Astrocyte of the cerebellum (primary cell): ENCODE data around the gene ZNF718.
"Not testable (repeated sequence)": the region's sequence is repeated elsewhere in the genome, so short reads cannot be mapped to it uniquely, and the experiment has no call there.

Source experiments
- DNase-seq: peaks from one replicate; pipeline ENCODE4 v3.0.0-alpha.2; 2011; ENCODE audit warnings: low read depth
- H3K4me3 ChIP-seq: 2 replicates; pipeline ENCODE4 v1.5.1; 2011; ENCODE audit warnings: mild to moderate bottlenecking, low read depth, low read length, moderate library complexity
- in situ Hi-C: cut with HindIII; loops from 2 replicates; pipeline ENCODE4 v1.10.0; 2017; ENCODE audit warnings: low sequenced_read_pairs
- TF ChIP-seq, protein P1 (sequence below): IDR thresholded peaks from 2 replicates; pipeline ENCODE4 v1.5.1; 2012; ENCODE audit warnings: low read length, low read depth, moderate library complexity, mild to moderate bottlenecking; ENCODE audit errors: missing control alignments

The ZNF718 gene

DNA sequence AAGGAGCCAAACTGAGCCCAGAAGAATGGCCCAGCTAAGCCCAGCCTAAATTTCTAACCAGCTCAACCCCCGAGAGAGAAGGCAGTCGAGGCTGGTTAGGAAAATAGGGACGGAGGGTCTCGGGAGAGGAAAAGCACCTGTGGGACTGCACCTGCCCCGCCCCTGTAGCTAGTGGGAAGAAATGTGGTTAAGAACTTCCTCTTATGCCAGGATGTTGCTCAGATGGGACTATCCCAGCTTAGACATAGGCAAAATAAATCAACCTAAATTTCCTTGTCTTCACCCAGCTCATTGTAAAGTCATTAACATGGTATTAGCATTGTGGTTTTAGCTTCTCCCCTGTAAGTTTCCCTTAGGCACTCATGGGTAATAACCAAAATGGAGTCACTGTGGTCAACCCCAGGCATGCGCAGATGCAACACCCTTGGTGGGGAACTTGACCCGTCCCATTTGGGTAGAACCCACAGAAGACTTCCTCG lies 86.8 kb downstream of the ZNF718 start:
- no peak for DNase-seq
- H3K4me3 ChIP-seq = no peak overlapping the region
- TF ChIP-seq, protein P1, sequence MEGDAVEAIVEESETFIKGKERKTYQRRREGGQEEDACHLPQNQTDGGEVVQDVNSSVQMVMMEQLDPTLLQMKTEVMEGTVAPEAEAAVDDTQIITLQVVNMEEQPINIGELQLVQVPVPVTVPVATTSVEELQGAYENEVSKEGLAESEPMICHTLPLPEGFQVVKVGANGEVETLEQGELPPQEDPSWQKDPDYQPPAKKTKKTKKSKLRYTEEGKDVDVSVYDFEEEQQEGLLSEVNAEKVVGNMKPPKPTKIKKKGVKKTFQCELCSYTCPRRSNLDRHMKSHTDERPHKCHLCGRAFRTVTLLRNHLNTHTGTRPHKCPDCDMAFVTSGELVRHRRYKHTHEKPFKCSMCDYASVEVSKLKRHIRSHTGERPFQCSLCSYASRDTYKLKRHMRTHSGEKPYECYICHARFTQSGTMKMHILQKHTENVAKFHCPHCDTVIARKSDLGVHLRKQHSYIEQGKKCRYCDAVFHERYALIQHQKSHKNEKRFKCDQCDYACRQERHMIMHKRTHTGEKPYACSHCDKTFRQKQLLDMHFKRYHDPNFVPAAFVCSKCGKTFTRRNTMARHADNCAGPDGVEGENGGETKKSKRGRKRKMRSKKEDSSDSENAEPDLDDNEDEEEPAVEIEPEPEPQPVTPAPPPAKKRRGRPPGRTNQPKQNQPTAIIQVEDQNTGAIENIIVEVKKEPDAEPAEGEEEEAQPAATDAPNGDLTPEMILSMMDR = no peak
- in situ Hi-C loops = no loop called here

DNA sequence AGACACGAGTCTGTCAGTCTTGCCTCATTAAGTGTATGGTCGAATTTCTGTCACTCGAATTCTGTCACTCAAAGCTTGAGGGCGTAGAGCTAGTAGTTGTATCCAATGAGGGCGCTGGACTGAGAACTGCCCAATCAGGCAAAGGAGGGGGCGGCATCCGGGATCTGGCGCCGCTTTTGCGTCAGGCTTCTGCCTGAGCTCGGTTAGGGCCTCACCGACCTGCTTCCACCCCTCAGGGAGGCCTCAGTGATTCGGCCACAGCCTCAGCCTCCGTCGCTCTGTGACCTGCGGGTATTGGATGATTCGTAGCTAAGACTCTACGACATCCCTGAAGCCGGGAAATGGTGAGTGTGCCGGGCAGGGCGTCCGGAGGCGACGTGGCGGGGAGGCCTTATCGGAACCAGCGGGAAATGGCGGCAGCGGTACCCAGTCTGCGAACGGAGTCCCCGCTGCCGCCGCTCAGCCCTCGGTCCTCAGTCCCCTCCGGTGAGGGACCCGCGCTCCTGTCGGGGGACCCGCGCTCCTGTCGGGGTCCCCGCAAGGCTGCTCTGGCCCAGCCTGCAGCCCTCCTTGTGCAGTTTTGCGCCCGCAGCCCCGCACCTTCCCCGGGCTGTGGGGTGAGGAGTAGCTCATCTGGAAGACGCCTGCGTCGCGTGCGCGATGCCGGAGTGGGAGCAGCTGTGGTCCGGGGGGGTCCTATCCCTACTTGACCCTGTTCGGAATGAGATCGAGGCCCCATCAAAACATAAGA lies 88.3 kb downstream of the ZNF718 start:
- in situ Hi-C loops = no loop called here
- TF ChIP-seq, protein P1 = no peak
- peak overlapping the region; percentile 56 for H3K4me3 ChIP-seq
- peak; percentile 28 for DNase-seq

DNA sequence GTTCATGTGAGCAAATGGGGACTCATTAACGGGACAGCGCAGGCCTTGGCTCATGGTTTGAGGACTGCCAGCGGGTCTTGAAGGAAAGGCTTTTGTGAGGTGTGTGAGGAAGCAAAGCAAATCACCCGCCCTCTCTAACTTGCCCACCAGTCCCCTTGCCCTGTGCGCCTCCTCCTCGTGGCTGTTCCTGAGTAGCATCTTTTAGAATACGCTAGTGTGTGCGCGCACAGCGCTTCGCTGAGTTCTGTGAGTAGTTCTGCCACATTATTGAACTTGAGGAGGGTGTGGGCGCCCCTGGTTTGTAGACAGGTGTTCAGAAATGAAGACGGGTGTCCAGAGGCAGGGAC lies 88.9 kb downstream of the ZNF718 start:
- H3K4me3 ChIP-seq = peak overlapping the region; percentile 56
- DNase-seq, in situ Hi-C loops: not testable (repeated sequence)
